Measurements from ENCODE around the gene KLHL18. TPM values are rescaled to one million over a fixed set of nuclear protein-coding genes. Genes with fewer than 3 reads are reported as not detected.

The KLHL18 gene
- total and polyA plus RNA-seq, 3 donors from 2014 or later, result 17.6 to 26.2 (median 24.7) TPM

DNA sequence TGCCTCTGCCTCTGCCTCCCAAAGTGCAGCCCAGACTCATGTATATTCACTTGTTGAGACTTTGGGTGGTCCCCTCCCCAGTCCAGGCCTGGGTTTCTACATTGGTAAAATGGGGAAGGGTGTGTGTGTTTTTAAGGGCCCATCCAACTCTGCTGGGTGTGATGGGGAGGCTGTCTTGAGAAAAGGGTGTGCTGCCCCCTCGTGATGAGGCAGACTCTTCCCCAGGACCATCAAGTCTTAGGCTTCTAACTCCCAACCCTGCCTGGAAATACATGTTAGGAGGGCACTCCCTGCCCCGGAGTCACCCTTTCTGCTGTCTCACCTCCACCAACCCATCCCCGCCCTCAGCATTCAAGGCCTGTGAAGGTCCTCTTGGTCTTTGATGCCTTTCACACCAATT, 93.6 kb downstream of the KLHL18 start:
- Histone ChIP-seq H3K4me1 (peaks cover 8% of the 10 kb centered on the region), H3K27me3 (no peaks in the 10 kb centered on the region), H3K4me3 (no peak overlapping the region), H3K27ac (no peak overlapping the region), H3K9me3 (no peaks in the 10 kb centered on the region), H3K36me3 (ENCODE audit: low read depth, missing control alignments) (no peaks in the 10 kb centered on the region)
- intact Hi-C loops (cut with DNase I; ENCODE audit: low total_unique reads), result no loop called here
- 81 to 82% methylated on average over 3 of the region's 3 CpGs for WGBS, 2 donors
- TF ChIP-seq, protein P1, sequence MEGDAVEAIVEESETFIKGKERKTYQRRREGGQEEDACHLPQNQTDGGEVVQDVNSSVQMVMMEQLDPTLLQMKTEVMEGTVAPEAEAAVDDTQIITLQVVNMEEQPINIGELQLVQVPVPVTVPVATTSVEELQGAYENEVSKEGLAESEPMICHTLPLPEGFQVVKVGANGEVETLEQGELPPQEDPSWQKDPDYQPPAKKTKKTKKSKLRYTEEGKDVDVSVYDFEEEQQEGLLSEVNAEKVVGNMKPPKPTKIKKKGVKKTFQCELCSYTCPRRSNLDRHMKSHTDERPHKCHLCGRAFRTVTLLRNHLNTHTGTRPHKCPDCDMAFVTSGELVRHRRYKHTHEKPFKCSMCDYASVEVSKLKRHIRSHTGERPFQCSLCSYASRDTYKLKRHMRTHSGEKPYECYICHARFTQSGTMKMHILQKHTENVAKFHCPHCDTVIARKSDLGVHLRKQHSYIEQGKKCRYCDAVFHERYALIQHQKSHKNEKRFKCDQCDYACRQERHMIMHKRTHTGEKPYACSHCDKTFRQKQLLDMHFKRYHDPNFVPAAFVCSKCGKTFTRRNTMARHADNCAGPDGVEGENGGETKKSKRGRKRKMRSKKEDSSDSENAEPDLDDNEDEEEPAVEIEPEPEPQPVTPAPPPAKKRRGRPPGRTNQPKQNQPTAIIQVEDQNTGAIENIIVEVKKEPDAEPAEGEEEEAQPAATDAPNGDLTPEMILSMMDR (IDR thresholded peaks at IDR 0.05), result no peak
- TF ChIP-seq POLR2A (IDR thresholded peaks at IDR 0.05), result no peak
- DNase-seq, result no peak

DNA sequence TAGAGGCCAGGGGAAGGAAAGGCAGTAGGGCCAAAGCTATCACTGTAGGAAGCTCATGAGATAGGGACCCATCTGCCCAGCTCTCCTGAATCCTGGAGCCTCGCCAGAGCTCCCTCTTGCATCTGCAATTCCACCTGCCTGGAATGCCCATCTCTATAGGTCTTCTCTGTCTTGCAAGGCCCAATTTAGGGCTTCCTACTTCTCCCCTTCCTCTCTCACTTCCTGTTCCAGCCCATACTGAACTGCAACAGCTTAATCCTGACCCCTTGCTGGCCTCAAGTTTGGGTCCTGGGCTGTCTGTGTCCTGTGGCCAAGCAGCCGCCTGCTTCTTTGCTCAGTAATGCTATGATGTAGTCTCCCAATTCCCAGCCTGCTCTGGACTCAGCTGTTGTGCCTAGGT, 94.4 kb downstream of the KLHL18 start:
- Histone ChIP-seq H3K27ac (no peak overlapping the region), H3K36me3 (ENCODE audit: low read depth, missing control alignments) (no peaks in the 10 kb centered on the region), H3K27me3 (no peaks in the 10 kb centered on the region), H3K4me3 (no peak overlapping the region), H3K9me3 (no peaks in the 10 kb centered on the region), H3K4me1 (peaks cover 15% of the 10 kb centered on the region)
- DNase-seq, result no peak
- TF ChIP-seq, protein P1 (IDR thresholded peaks at IDR 0.05), result no peak
- TF ChIP-seq POLR2A (IDR thresholded peaks at IDR 0.05), result no peak
- intact Hi-C loops (cut with DNase I; ENCODE audit: low total_unique reads), result no loop called here
- 93% methylated on average over 2 of the region's 2 CpGs for WGBS, 2 donors

DNA sequence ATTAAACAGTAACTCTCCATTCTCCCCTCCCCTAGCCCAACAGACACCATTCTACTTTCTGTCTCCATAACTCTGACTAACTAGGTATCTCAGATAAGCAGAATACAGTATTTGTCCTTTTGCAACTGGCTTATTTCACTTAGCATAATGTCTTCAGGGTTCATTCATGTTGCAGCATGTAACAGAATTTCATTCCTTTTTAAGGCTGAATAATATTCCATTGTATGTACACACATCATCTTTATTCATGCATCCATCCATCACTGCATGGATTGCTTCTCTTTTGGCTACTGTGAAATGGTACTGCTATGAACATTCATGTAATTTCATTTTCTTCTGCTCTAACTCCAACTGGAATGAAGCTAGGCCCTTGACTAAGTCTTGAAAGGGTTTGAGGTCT, 96.1 kb downstream of the KLHL18 start:
- Histone ChIP-seq H3K27me3 (no peaks in the 10 kb centered on the region), H3K27ac (no peak overlapping the region), H3K36me3 (ENCODE audit: low read depth, missing control alignments) (no peaks in the 10 kb centered on the region), H3K4me1 (peaks cover 16% of the 10 kb centered on the region), H3K4me3 (no peak overlapping the region), H3K9me3 (no peaks in the 10 kb centered on the region)
- intact Hi-C loops (cut with DNase I; ENCODE audit: low total_unique reads), result no loop called here
- TF ChIP-seq, protein P1 (IDR thresholded peaks at IDR 0.05), result no peak
- no peak for TF ChIP-seq POLR2A (IDR thresholded peaks at IDR 0.05)
- DNase-seq, result no peak

DNA sequence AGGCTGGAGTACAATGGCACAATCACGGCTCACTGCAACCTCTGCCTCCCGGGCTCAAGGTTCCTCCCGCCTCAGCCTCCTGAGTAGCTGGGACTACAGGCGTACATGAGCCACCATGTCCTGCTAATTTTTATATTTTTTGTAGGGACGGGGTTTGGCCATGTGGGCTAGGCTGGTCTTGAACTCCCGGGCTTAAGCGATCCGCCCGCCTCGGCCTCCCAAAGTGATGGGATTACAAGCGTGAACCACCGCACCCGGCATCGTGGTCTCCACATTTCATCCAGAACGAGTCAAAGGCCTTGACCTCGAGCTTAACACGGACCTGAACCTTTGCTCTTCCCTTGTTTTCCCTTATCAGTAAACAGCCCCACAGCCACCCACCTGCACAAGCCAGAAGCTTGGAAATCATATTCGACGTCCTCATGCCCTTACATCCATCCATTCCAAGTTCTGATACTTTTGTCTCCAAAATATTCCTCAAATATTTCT, 96.7 kb downstream of the KLHL18 start:
- no peak for TF ChIP-seq POLR2A (IDR thresholded peaks at IDR 0.05)
- TF ChIP-seq, protein P1 (IDR thresholded peaks at IDR 0.05), result no peak
- 48 to 62% methylated on average over 19 of the region's 19 CpGs for WGBS, 2 donors
- Histone ChIP-seq H3K36me3 (ENCODE audit: low read depth, missing control alignments) (no peaks in the 10 kb centered on the region), H3K9me3 (no peaks in the 10 kb centered on the region), H3K27ac (peak overlapping the region; percentile 85 to 94), H3K4me3 (peak overlapping the region; percentile 89 to 93), H3K27me3 (no peaks in the 10 kb centered on the region), H3K4me1 (peaks cover 16% of the 10 kb centered on the region)
- intact Hi-C loops (cut with DNase I; ENCODE audit: low total_unique reads), result no loop called here
- DNase-seq, result no peak

DNA sequence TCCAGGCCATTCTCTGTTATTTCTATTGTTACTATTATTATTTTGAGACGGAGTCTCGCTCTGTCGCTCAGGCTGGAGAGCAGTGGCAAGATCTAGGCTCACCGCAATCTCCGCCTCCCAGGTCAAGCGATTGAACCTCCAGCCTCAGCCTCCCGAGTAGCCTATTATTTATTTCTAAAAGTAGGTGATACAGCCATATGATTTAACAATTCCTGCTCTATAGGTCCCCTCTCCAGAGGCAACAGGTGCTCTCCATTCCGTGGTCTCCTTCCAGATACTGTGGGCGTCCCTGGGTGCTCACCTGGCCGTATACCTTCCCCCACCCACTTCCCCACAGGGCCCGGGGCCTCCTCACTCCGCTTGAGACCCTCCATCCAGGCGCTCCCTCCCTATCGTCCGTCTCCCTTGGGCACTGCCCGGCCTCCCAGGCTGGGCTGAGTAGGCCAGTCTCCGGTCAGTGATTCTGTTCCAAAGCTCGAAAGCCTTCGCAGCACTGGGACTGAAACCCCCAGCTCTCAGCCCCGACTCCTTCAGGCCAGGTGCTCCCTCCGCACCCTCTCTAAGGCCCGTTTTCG, 97.4 kb downstream of the KLHL18 start:
- Histone ChIP-seq H3K27ac (peak overlapping the region; percentile 85 to 94), H3K4me1 (peaks cover 16% of the 10 kb centered on the region), H3K4me3 (peak overlapping the region; percentile 89 to 93), H3K27me3 (no peaks in the 10 kb centered on the region), H3K36me3 (ENCODE audit: low read depth, missing control alignments) (no peaks in the 10 kb centered on the region), H3K9me3 (no peaks in the 10 kb centered on the region)
- 7 to 8% methylated on average over 20 to 21 of the region's 23 CpGs for WGBS, 2 donors
- intact Hi-C loops (cut with DNase I; ENCODE audit: low total_unique reads), result no loop called here
- no peak for TF ChIP-seq POLR2A (IDR thresholded peaks at IDR 0.05)
- TF ChIP-seq, protein P1 (IDR thresholded peaks at IDR 0.05), result no peak
- no peak for DNase-seq
